ENCODE data around the gene TMEM154.

DNA sequence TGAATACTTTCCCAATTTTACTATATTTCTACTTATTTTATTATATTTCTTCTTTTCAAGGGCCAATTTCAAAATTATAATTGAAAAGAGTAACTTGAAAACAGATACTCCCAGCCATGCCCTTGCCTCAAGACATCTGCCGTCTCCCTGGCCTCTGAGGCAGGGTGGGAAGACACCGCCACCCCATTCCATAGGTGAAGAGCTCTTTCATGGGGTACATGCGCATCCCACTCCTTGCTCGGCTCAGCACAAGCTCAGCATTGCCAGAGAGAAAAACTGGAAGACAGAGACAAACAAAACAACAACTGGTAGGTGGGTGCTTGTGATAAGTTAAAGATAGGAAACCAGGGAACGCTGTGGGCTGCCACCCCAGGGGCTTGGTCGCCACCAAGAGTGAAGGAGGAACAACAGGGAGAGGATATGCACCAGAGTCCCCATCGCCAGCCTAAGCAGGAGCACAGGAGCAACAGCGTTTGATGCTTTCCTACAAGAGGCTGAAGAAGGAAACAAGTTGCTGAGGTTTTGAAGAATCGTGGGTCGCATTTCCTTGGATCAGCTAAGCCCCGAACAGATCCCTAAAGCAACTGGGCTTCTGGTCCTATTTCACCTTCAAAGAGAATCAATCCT is 11.3 kb downstream of the TMEM154 start:
- no peak for TF ChIP-seq BCL11A (IDR thresholded peaks at IDR 0.05; ENCODE audit: low read depth, low read length)
- TF ChIP-seq CTCF (IDR thresholded peaks at IDR 0.05 in 2 of 3, conservative IDR thresholded peaks at IDR 0.05 in 1 of 3; ENCODE audit: control insufficient read depth in 2 of 3, extremely low read depth in 1 of 3, insufficient read depth in 1 of 3, low read depth in 3 of 3, low read length in 3 of 3) = no peak
